Upper lobe of left lung (tissue), 6 donors: ENCODE data around the gene VPS37D. TPM values are rescaled to one million over a fixed set of nuclear protein-coding genes. Genes with fewer than 3 reads are reported as not detected.

Source experiments
- ATAC-seq, 2 donors: fragments of 200-7000 bp; cut with Tn5 transposase; one replicate each; pipeline ENCODE4 v1.9.1; 2022; ENCODE audit warnings: mild to moderate bottlenecking in 2 of 2, moderate library complexity in 2 of 2; ENCODE audit not compliant: low FRiP score in 2 of 2
- DNase-seq, 2 donors: peaks; one replicate each; pipeline ENCODE4 v3.0.0-alpha.2; 2019 to 2020
- H3K27ac ChIP-seq, 4 donors: fragments of 200-600 bp; sonication (generic); one replicate each; pipeline ENCODE4 v1.5.1; 2016 to 2019
- H3K27me3 ChIP-seq, 4 donors: fragments of 200-600 bp; sonication (generic); one replicate each; pipeline ENCODE4 v1.5.1; 2017 to 2019
- H3K36me3 ChIP-seq, 4 donors: fragments of 200-600 bp; sonication (generic); one replicate each; pipeline ENCODE4 v1.5.1; 2016 to 2019
- H3K4me1 ChIP-seq, 4 donors: fragments of 200-600 bp; sonication (generic); one replicate each; pipeline ENCODE4 v1.5.1; 2018 to 2019
- H3K4me3 ChIP-seq, 4 donors: fragments of 200-600 bp; sonication (generic); one replicate each; pipeline ENCODE4 v1.5.1; 2017 to 2019; ENCODE audit warnings: mild to moderate bottlenecking in 2 of 4, moderate library complexity in 1 of 4
- H3K9me3 ChIP-seq, 4 donors: fragments of 200-600 bp; sonication (generic); one replicate each; pipeline ENCODE4 v1.5.1; 2018 to 2019
- EP300 ChIP-seq, 4 donors: sonication (generic); formaldehyde crosslinking; IDR thresholded peaks; one replicate each; pipeline ENCODE4 v1.5.1; 2017; ENCODE audit warnings: antibody characterized with exemption in 4 of 4, control low read depth in 2 of 4
- POLR2A ChIP-seq, 4 donors: fragments of 450-650 bp; IDR thresholded peaks; one replicate each; pipeline ENCODE4 v1.5.1; 2016 to 2017; ENCODE audit warnings: antibody characterized with exemption in 4 of 4, mild to moderate bottlenecking in 2 of 4
- POLR2AphosphoS5 ChIP-seq, 2 donors: sonication (generic); formaldehyde crosslinking; IDR thresholded peaks; one replicate each; pipeline ENCODE4 v1.5.1; 2017; ENCODE audit warnings: antibody characterized with exemption in 2 of 2
- WGBS, 2 donors: methylation state at CpG; one replicate each; pipeline ENCODE4 v1.1.5; 2017 to 2018; 5-methylcytosine and 5-hydroxymethylcytosine counted together
- total RNA-seq, 6 donors: library from RNA; depleted of rRNA in 4 of 6; stranded (reverse); fragments of >200 nt in 4 of 6; gene quantifications; one replicate each; pipeline versions ENCODE4 v1.1.0 to v1.2.1, GENCODE V29; 2016 to 2021
- TF ChIP-seq, protein P1 (sequence below), 6 experiments: fragments of 450-650 bp in 4 of 6; fragments of 200-600 bp in 2 of 6; sonication (generic) in 2 of 6; IDR thresholded peaks; one replicate each; pipeline ENCODE4 v1.5.1; 2016 to 2019; ENCODE audit warnings: antibody characterized with exemption in 6 of 6
- donor health status: DM: no; HTN: no; CAD: no; lungs with moderate emphysema.
- donor health status: DM: no; HTN: yes; CAD: no; lungs with severe emphysema.

The VPS37D gene
- total RNA-seq, 6 donors from 2014 or later, result 1.0 to 4.3 (median 1.5) TPM

DNA sequence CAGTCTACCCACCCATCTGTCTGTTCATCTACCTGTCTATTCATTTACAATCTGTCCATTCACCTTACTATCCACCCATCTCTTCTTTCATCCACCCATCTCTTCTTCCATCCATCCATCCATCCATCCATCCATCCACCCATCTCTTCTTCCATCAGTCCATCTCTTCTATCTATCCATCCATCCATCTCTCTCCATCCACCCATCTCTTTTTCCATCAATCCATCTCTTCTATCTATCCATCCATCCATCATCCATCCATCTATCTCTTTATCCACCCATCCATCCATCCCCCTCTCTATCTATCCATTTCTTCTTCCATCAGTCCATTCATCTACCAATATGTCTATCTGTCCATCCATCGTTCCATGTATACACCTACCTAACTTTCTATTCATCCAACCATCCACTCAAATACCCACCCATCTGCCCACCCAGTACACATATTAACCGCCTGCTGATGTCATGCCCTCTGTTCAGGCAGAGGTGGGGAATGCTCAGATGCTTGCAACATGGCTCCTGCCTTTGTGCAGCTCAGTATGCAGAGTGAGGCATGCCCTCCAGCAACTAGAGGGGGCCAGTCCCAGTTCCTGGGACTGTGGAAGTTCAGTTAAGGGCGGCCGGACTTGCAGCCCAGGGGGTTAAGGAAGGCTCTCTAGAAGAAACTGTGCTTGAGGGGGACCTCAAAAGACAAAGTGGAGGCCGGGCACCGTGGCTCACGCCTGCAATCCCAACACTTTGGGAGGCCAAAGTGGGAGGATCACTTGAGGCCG lies 32.0 kb upstream of the VPS37D start:
- Histone ChIP-seq H3K27me3 (no peaks in the 10 kb centered on the region), H3K4me3 (no peak overlapping the region), H3K27ac (no peak overlapping the region), H3K9me3 (no peaks in the 10 kb centered on the region), H3K4me1 (no peaks in the 10 kb centered on the region), H3K36me3 (no peaks in the 10 kb centered on the region)
- 94 to 95% methylated on average over 8 of the region's 8 CpGs for WGBS, 2 donors
- ATAC-seq (no peak), DNase-seq (no peak)
- TF ChIP-seq POLR2AphosphoS5 (IDR thresholded peaks at IDR 0.05) (no peak), POLR2A (IDR thresholded peaks at IDR 0.05) (no peak), EP300 (IDR thresholded peaks at IDR 0.05) (no peak)
- TF ChIP-seq, protein P1, sequence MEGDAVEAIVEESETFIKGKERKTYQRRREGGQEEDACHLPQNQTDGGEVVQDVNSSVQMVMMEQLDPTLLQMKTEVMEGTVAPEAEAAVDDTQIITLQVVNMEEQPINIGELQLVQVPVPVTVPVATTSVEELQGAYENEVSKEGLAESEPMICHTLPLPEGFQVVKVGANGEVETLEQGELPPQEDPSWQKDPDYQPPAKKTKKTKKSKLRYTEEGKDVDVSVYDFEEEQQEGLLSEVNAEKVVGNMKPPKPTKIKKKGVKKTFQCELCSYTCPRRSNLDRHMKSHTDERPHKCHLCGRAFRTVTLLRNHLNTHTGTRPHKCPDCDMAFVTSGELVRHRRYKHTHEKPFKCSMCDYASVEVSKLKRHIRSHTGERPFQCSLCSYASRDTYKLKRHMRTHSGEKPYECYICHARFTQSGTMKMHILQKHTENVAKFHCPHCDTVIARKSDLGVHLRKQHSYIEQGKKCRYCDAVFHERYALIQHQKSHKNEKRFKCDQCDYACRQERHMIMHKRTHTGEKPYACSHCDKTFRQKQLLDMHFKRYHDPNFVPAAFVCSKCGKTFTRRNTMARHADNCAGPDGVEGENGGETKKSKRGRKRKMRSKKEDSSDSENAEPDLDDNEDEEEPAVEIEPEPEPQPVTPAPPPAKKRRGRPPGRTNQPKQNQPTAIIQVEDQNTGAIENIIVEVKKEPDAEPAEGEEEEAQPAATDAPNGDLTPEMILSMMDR (IDR thresholded peaks at IDR 0.05), result no peak

- no peak overlapping the region for H3K4me3 ChIP-seq
- H3K27me3 ChIP-seq, result no peaks in the 10 kb centered on the region
- ATAC-seq (no peak), DNase-seq (no peak)
- H3K27ac ChIP-seq, result no peak overlapping the region
- TF ChIP-seq POLR2A (IDR thresholded peaks at IDR 0.05), result no peak
- no peak for TF ChIP-seq EP300 (IDR thresholded peaks at IDR 0.05)
- TF ChIP-seq POLR2AphosphoS5 (IDR thresholded peaks at IDR 0.05), result no peak
- TF ChIP-seq, protein P1 (IDR thresholded peaks at IDR 0.05), result no peak
- H3K4me1 ChIP-seq, result no peaks in the 10 kb centered on the region
- H3K9me3 ChIP-seq, result peaks cover 0 to 10% (median 7%) of the 10 kb centered on the region in 4 donors
- WGBS, 2 donors, result 33 to 37% methylated on average over 3 of the region's 3 CpGs
- H3K36me3 ChIP-seq, result no peaks in the 10 kb centered on the region
Measured at GRCh38 chr7:73638911-73639310, 28.7 kb upstream of the VPS37D start.

DNA sequence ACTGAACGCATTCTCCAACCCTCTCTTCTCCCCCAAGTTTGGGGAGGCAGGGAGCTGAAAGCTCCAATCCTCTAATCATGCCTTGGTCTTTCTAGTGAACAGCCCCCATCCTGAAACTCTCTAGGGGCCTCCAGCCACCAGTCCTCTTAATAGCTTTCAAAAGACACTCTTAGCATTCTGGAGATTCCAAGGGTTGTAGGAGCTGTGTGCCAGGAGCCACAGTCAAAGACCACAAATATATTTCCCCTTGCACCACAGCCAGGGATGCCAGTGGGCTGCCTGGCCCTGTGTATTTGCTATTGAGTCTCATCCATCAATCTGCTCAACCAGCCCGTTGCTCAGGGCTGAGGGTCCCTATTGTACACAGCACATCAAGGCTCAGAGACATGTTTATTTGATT lies 24.8 kb upstream of the VPS37D start:
- Histone ChIP-seq H3K9me3 (peaks cover 0 to 10% (median 7%) of the 10 kb centered on the region in 4 donors), H3K27me3 (peaks cover 0 to 10% (median 5%) of the 10 kb centered on the region in 4 donors), H3K27ac (no peak overlapping the region), H3K36me3 (no peaks in the 10 kb centered on the region), H3K4me3 (no peak overlapping the region), H3K4me1 (peaks cover under 1 to 4% (median 2%) of the 10 kb centered on the region in 4 donors)
- ATAC-seq (no peak), DNase-seq (no peak)
- WGBS, 2 donors, result 45 to 58% methylated on average over 2 of the region's 2 CpGs
- TF ChIP-seq, protein P1 (IDR thresholded peaks at IDR 0.05), result no peak

DNA sequence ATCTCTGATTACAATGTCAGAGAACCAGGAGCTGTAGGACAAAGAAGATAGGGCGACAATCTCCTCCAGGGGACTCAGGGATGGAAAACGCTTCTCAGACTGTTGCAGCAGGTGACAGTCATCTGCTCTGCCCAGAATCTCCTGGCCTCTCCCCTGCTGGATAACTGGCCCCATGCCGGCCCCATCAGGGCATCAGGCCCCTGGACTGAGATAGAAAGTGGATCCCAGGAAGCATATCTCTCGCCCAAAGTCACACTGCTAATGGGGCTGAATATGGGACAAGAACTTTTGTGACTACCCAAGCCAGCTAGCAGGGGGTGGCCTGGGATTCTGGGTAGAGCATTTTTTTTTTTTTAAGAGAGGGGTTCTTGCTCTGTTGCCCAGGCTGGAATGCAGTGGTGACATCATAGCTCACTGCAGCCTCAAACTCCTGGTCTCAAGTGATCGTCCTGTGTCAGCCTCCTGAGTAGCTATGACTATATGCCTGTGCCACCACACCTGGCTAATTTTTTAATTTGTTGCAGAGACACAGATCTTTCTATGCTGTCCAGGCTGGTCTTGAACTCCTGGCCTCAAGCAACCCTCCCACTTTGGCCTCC lies 22.8 kb upstream of the VPS37D start:
- TF ChIP-seq POLR2A (IDR thresholded peaks at IDR 0.05), result no peak
- TF ChIP-seq EP300 (IDR thresholded peaks at IDR 0.05), result no peak
- TF ChIP-seq, protein P1 (IDR thresholded peaks at IDR 0.05), result no peak
- TF ChIP-seq POLR2AphosphoS5 (IDR thresholded peaks at IDR 0.05), result no peak
- peaks cover 0 to 10% (median 7%) of the 10 kb centered on the region in 4 donors for H3K9me3 ChIP-seq
- no peaks in the 10 kb centered on the region for H3K36me3 ChIP-seq
- no peak for ATAC-seq
- DNase-seq, result no peak
- 41 to 68% methylated on average over 3 to 5 of the region's 5 CpGs for WGBS, 2 donors
- no peak overlapping the region for H3K27ac ChIP-seq
- H3K4me3 ChIP-seq, result no peak overlapping the region
- H3K4me1 ChIP-seq, result peaks cover 6 to 9% (median 7%) of the 10 kb centered on the region in 4 donors
- peaks cover 0 to 13% (median 6%) of the 10 kb centered on the region in 4 donors for H3K27me3 ChIP-seq
